Heart left ventricle (tissue), 16 donors: ENCODE measurements around the gene PLCB2. TPM values are rescaled to one million over a fixed set of nuclear protein-coding genes. Genes with fewer than 3 reads are reported as not detected.
A peak's percentile ranks its signal among the peaks of the same experiment; 100 is the strongest.

Experiments
- ATAC-seq, 4 donors: fragments of 200-7000 bp; cut with Tn5 transposase; one replicate each; pipeline ENCODE4 v1.9.1; 2020 to 2022; ENCODE audit warnings: moderate library complexity in 4 of 4, mild to moderate bottlenecking in 3 of 4, moderate number of reproducible peaks in 1 of 4
- DNase-seq, 5 donors: peaks; one replicate each; pipeline ENCODE4 v3.0.0-alpha.2; 2020
- H3K27ac ChIP-seq, 12 donors: fragments of 200-600 bp; sonication (generic) in 4 of 12; one replicate each; pipeline versions ENCODE4 v1.5.0 to v1.8.0; 2016 to 2022; ENCODE audit warnings: mild to moderate bottlenecking in 2 of 12
- H3K27me3 ChIP-seq, 9 donors: fragments of 200-600 bp; sonication (generic) in 2 of 9; one replicate each; pipeline versions ENCODE4 v1.5.1 to v1.8.0; 2016 to 2022; ENCODE audit warnings: mild to moderate bottlenecking in 3 of 9
- H3K36me3 ChIP-seq, 9 donors: fragments of 200-600 bp; sonication (generic) in 2 of 9; one replicate each; pipeline versions ENCODE4 v1.5.0 to v1.8.0; 2018 to 2022; ENCODE audit warnings: mild to moderate bottlenecking in 2 of 9
- H3K4me1 ChIP-seq, 12 donors: fragments of 200-600 bp; sonication (generic) in 4 of 12; one replicate each; pipeline versions ENCODE4 v1.5.0 to v1.8.0; 2016 to 2022; ENCODE audit warnings: mild to moderate bottlenecking in 3 of 12
- H3K4me3 ChIP-seq, 12 donors: fragments of 200-600 bp; sonication (generic) in 4 of 12; one replicate each; pipeline versions ENCODE4 v1.5.0 to v1.8.0; 2017 to 2022; ENCODE audit warnings: mild to moderate bottlenecking in 9 of 12, moderate library complexity in 4 of 12
- H3K9me3 ChIP-seq, 12 donors: fragments of 200-600 bp; sonication (generic) in 4 of 12; one replicate each; pipeline versions ENCODE4 v1.5.0 to v1.8.0; 2016 to 2022; ENCODE audit warnings: mild to moderate bottlenecking in 1 of 12
- CTCF ChIP-seq, 12 donors: fragments of 200-600 bp; sonication (generic) in 4 of 12; IDR thresholded peaks; one replicate each; pipeline versions ENCODE4 v1.5.0 to v1.8.0; 2018 to 2022; ENCODE audit warnings: antibody characterized with exemption in 12 of 12, mild to moderate bottlenecking in 5 of 12
- POLR2A ChIP-seq, 2 donors: fragments of 450-650 bp; IDR thresholded peaks; one replicate each; pipeline ENCODE4 v1.6.1; 2017; ENCODE audit warnings: antibody characterized with exemption in 2 of 2, mild to moderate bottlenecking in 2 of 2, moderate library complexity in 2 of 2
- WGBS, 4 donors: extraction: QIAGEN DNeasy Blood & Tissue Kit in 2 of 4; methylation state at CpG; one replicate each; pipeline versions ENCODE4 v1.1.5 to v1.1.7; 2013 to 2018; 5-methylcytosine and 5-hydroxymethylcytosine counted together
- intact Hi-C, 10 donors: fragments of 100-400 bp; cut with DNase I; formaldehyde crosslinking; loops; one replicate each; pipeline versions ENCODE4 v1.11.1 to v1.14.2; 2022
- polyA plus RNA-seq, 2 donors: library from polyadenylated mRNA; stranded (reverse); fragments of 200-250 nt; gene quantifications; one replicate each; pipeline ENCODE4 v1.2.3, GENCODE V29; 2013
- total RNA-seq, 9 donors: library from RNA; depleted of rRNA in 2 of 9; stranded (reverse); fragments of >200 nt in 2 of 9; fragmentation: NEBNext Ultra II Directional in 3 of 9; extraction: Animal tissue kit (Norgen Biotek cat#: 25700) in 3 of 9; gene quantifications; one replicate each; pipeline versions ENCODE4 v1.1.0 to v1.2.4, GENCODE V29; 2016 to 2023
- donor health status: ischemic (EF 13 %, LVEDD 7.1; RV severe dilation, severe dysfunction).
- donor health status: healthy with polysubstance abuse.
- donor health status: DM: no; HTN: yes; CAD: no.
- donor health status: DM: no; HTN: no; CAD: no.
- donor health status: ischemic (EF 25% LVEDD 6.9; RV normal size, moderate dysfunction).
- donor health status: ischemic (EF 25% LVEDD 5.7; RV mildly dilated, moderate dysfunction).
- donor health status: healthy.
- donor health status: DM: yes; HTN: yes; CAD: no.
- donor health status: ischemic (EF 35%, LVEDD 5.7; RV mildly dilated, moderate dysfunction).
- donor health status: nonischemic (EF 11% LVEDD 7.7; RV severe dilation, severe dysfunction).
- donor health status: DM: yes; HTN: yes; CAD: no.
- donor health status: PGD.
- donor health status: ischemic (EF 29% LVEDD 5.4; RV normal size, mild dysfunction).
- donor health status: nonischemic (EF 23%, LVEDD 6.1; RV moderate dilation, normal function).

Gene PLCB2
- total and polyA plus RNA-seq, 11 donors: 1.6 to 46.2 (median 4.8) TPM

- ATAC-seq: no peak
- H3K9me3 ChIP-seq: no peaks in the 10 kb centered on the region
- peaks cover 0 to 18% (median 6%) of the 10 kb centered on the region in 9 donors for H3K36me3 ChIP-seq
- WGBS, 4 donors: 82 to 85% (median 83%) methylated on average over 10 to 13 of the region's 13 CpGs
- H3K4me3 ChIP-seq: no peak overlapping the region
- H3K4me1 ChIP-seq: peaks cover 18 to 100% (median 85%) of the 10 kb centered on the region in 12 donors
- no peaks in the 10 kb centered on the region for H3K27me3 ChIP-seq
- H3K27ac ChIP-seq: peak overlapping the region in 10 of 12 donors; percentile 27 to 99 (median 92)
- peak in 1 of 5 donors; percentile 61 for DNase-seq
- intact Hi-C loops: no loop called here
- TF ChIP-seq POLR2A (IDR thresholded peaks at IDR 0.05): no peak
- TF ChIP-seq CTCF (IDR thresholded peaks at IDR 0.05): no peak
Measured at GRCh38 chr15:40335938-40336743, 28.4 kb upstream of the PLCB2 start.

GRCh38 chr15:40334941-40335795, 27.4 kb upstream of the PLCB2 start:
- Histone ChIP-seq H3K27me3 (no peaks in the 10 kb centered on the region), H3K27ac (peak overlapping the region in 11 of 12 donors; percentile 69 to 99 (median 87)), H3K36me3 (peaks cover 0 to 18% (median 6%) of the 10 kb centered on the region in 9 donors), H3K9me3 (no peaks in the 10 kb centered on the region), H3K4me3 (no peak overlapping the region), H3K4me1 (peaks cover 16 to 100% (median 85%) of the 10 kb centered on the region in 12 donors)
- intact Hi-C loops: no loop called here
- DNase-seq: peak in 1 of 5 donors; percentile 68
- TF ChIP-seq CTCF (IDR thresholded peaks at IDR 0.05) (no peak), POLR2A (IDR thresholded peaks at IDR 0.05) (no peak)
- 76 to 96% (median 79%) methylated on average over 8 to 26 of the region's 26 CpGs for WGBS, 4 donors
- ATAC-seq: no peak

GRCh38 chr15:40334541-40334940, 26.8 kb upstream of the PLCB2 start:
- 42 to 77% (median 70%) methylated on average over 3 of the region's 3 CpGs for WGBS, 4 donors

More at GRCh38 chr15:40334541-40334940, 26.8 kb upstream of the PLCB2 start:
- Histone ChIP-seq H3K4me1 (peaks cover 16 to 100% (median 85%) of the 10 kb centered on the region in 12 donors), H3K4me3 (peak overlapping the region in 1 of 12 donors; percentile 36), H3K27ac (peak overlapping the region in 11 of 12 donors; percentile 69 to 99 (median 87)), H3K9me3 (no peaks in the 10 kb centered on the region), H3K36me3 (peaks cover 0 to 18% (median 6%) of the 10 kb centered on the region in 9 donors), H3K27me3 (no peaks in the 10 kb centered on the region)
- ATAC-seq: no peak
- peak in 1 of 5 donors; percentile 64 for DNase-seq
- no peak for TF ChIP-seq CTCF (IDR thresholded peaks at IDR 0.05)
- no peak for TF ChIP-seq POLR2A (IDR thresholded peaks at IDR 0.05)
- intact Hi-C loops: no loop called here
